ENCODE results near the gene GMDS. TPM values are rescaled to one million over a fixed set of nuclear protein-coding genes. Genes with fewer than 3 reads are reported as not detected.

Gene GMDS
- total and polyA plus RNA-seq, 2 experiments from 2014 or later: 6.3 to 17.7 TPM

DNA sequence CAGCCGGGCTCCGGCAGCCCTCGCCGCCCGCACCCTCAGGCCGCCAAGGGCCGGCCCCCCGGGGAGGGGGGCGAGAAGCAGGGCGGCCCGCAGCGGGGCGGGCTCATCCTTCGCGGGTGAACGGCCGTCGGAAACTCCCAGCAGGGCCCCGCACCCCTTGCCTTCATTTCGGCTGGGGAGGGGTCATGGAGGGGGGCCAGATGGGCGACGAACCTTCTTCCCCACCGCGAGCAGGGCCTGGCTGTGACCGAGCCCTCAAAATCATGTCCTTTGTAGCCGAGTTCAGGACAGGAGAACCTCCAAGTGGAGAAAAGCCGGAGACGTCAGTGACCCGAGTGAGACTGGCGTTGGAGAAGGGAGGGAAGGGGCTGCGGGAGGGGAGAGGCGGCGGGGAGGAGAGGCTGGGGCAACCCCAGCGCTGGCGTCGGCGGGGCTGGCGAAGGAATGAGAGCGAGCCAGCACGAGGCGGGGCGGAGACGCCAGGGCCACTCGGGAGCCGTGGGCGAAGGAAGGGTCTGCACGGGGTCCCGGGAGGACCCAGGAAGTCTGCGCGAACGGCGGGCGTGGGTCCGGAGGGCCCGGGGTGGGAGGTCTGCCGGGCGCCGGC is 636.3 kb downstream of the GMDS start:
- peaks cover 16% of the 10 kb centered on the region for H3K4me1 ChIP-seq (ENCODE audit: low read depth)
- H3K27ac ChIP-seq: no peak overlapping the region
- H3K4me3 ChIP-seq: peak overlapping the region; percentile 51
- no peak for TF ChIP-seq CTCF (IDR thresholded peaks at IDR 0.05; ENCODE audit: low read depth, low read length)
- no peaks in the 10 kb centered on the region for H3K36me3 ChIP-seq
- H3K9me3 ChIP-seq (ENCODE audit: low read depth): no peaks in the 10 kb centered on the region
- H3K27me3 ChIP-seq: peaks cover 91% of the 10 kb centered on the region
- peak; percentile 45 to 56 for DNase-seq (ENCODE audit: low read depth in 1 of 2, low spot score in 1 of 2)

- H3K36me3 ChIP-seq: no peaks in the 10 kb centered on the region
These were observed 637.0 kb downstream of the GMDS start for GRCh38 chr6:1608222-1609040.

DNA sequence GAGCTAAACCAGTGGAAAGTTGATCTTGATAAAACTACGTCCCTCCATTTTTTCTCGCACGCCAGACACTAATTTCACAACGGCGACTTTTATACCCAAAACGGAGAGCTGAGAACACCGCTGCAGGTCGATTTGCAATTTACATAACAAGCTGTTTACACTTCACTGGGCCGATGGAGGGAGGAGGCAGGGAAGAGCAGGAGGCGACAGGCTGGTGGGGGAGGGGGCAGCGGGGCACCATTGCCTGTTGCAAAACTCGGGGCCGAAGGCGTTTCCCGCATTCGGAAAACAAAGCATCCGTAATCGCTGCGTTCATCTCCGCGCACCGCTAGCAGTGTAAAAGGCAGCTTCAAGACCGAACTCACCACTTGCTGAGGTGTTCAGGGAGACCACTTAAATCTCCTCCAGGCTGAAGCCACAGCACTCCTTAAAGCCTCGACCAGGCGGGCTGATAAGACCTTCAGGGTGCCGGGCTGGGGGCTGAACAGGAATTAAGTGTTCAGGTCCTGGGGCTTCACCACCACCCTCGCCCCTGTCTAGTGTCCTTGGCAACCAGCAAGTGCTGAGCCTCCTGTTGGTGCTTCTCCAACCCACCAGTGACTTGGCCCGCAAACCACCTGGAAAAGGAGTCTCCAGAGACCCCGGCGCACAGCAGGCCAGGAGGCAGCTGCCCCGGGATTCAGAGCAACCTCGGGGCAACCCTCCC is 637.7 kb downstream of the GMDS start:
- peaks cover 15% of the 10 kb centered on the region for H3K4me1 ChIP-seq (ENCODE audit: low read depth)
- H3K9me3 ChIP-seq (ENCODE audit: low read depth): no peaks in the 10 kb centered on the region
- peak overlapping the region; percentile 2 for H3K4me3 ChIP-seq
- DNase-seq (ENCODE audit: low read depth in 1 of 2, low spot score in 1 of 2): no peak
- no peaks in the 10 kb centered on the region for H3K36me3 ChIP-seq
- peaks cover 91% of the 10 kb centered on the region for H3K27me3 ChIP-seq
- H3K27ac ChIP-seq: no peak overlapping the region
- TF ChIP-seq CTCF (IDR thresholded peaks at IDR 0.05; ENCODE audit: low read depth, low read length): no peak

More at GRCh38 chr6:1608222-1609040, 637.0 kb downstream of the GMDS start:
- H3K4me3 ChIP-seq: no peak overlapping the region
- no peak for DNase-seq (ENCODE audit: low read depth in 1 of 2, low spot score in 1 of 2)
- no peak for TF ChIP-seq CTCF (IDR thresholded peaks at IDR 0.05; ENCODE audit: low read depth, low read length)
- H3K9me3 ChIP-seq (ENCODE audit: low read depth): no peaks in the 10 kb centered on the region
- peaks cover 16% of the 10 kb centered on the region for H3K4me1 ChIP-seq (ENCODE audit: low read depth)
- H3K27ac ChIP-seq: no peak overlapping the region
- peaks cover 91% of the 10 kb centered on the region for H3K27me3 ChIP-seq

- H3K27ac ChIP-seq: no peak overlapping the region
- peaks cover 91% of the 10 kb centered on the region for H3K27me3 ChIP-seq
- H3K4me1 ChIP-seq (ENCODE audit: low read depth): peaks cover 8% of the 10 kb centered on the region
- H3K36me3 ChIP-seq: no peaks in the 10 kb centered on the region
- H3K9me3 ChIP-seq (ENCODE audit: low read depth): no peaks in the 10 kb centered on the region
- H3K4me3 ChIP-seq: peak overlapping the region; percentile 2
- no peak for DNase-seq (ENCODE audit: low read depth in 1 of 2, low spot score in 1 of 2)
- TF ChIP-seq CTCF (IDR thresholded peaks at IDR 0.05; ENCODE audit: low read depth, low read length): no peak
These were observed 638.5 kb downstream of the GMDS start for GRCh38 chr6:1606780-1607515.
